ENCODE data around the gene NSUN4. TPM values are rescaled to one million over a fixed set of nuclear protein-coding genes. Genes with fewer than 3 reads are reported as not detected.

NSUN4 gene
- total RNA-seq, 4 donors from 2014 or later: 23.4 to 40.0 (median 34.9) TPM

DNA sequence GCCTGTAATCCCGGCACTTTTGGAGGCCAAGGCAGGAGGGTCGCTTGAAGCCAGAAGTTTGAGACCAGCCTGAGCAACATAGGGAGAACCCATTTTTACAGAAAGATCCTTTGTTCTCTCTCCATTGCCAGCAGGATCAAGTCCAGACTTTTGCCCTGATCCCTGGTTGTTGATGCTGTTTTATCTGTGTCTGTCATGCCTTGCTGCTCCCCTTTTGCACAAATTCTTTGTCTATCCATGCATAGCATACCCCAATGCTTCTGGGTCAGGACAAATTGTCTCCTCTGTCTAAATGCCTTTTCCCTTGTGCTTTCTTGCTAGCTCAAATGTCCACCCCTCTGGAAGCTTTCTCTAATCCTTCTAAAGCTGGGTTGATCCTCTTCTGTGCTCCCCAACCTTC lies 28.2 kb downstream of the NSUN4 start:
- TF ChIP-seq POLR2A (IDR thresholded peaks at IDR 0.05): peak in 1 of 2 donors; percentile 28
- TF ChIP-seq, protein P1, sequence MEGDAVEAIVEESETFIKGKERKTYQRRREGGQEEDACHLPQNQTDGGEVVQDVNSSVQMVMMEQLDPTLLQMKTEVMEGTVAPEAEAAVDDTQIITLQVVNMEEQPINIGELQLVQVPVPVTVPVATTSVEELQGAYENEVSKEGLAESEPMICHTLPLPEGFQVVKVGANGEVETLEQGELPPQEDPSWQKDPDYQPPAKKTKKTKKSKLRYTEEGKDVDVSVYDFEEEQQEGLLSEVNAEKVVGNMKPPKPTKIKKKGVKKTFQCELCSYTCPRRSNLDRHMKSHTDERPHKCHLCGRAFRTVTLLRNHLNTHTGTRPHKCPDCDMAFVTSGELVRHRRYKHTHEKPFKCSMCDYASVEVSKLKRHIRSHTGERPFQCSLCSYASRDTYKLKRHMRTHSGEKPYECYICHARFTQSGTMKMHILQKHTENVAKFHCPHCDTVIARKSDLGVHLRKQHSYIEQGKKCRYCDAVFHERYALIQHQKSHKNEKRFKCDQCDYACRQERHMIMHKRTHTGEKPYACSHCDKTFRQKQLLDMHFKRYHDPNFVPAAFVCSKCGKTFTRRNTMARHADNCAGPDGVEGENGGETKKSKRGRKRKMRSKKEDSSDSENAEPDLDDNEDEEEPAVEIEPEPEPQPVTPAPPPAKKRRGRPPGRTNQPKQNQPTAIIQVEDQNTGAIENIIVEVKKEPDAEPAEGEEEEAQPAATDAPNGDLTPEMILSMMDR (IDR thresholded peaks at IDR 0.05): no peak
- Histone ChIP-seq H3K27ac (peak overlapping the region; percentile 82 to 98 (median 84)), H3K9me3 (no peaks in the 10 kb centered on the region), H3K27me3 (no peaks in the 10 kb centered on the region), H3K4me3 (replicated peaks in 1 of 3) (no peak overlapping the region), H3K36me3 (no peaks in the 10 kb centered on the region), H3K4me1 (peaks cover 42 to 57% of the 10 kb centered on the region in 2 donors)
- DNase-seq: peak; percentile 59 to 63
- 76 to 88% methylated on average over 2 of the region's 2 CpGs for WGBS, 2 donors
- intact Hi-C loops (cut with DNase I): no loop called here

DNA sequence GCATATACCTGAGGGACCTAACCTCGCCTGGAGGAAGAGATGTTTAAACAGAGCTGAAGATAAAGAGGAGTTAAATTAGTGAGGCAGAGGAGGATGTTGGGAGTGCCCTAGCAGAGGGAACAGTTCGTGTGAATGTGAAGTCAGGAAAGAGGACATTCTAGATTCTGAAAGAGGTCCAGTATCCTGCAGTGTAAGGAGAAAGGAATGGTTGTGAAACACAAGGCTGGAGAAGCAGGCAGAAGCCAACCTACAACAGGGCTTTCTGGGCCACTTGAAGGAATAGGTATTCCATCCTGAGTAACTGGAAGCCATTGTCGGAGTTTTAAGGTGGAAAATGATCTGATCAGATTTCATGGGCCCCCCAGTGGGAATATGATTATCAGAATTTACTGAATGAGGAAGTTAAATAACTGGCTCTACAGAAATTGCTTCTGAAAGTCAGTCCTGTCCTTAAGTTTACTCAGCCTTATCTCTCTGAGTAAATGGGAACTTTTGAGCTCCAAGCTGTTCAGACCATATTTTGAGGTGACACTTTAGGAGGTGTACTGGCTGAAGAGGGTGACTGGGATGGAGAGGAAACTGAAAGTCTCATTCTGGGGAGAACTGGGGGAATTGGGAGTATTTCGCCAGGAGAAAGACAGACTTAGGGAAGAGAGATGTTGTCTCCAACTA lies 29.1 kb downstream of the NSUN4 start:
- no peak for DNase-seq
- intact Hi-C loops (cut with DNase I): no loop called here
- 58 to 64% methylated on average over 4 of the region's 4 CpGs for WGBS, 2 donors

DNA sequence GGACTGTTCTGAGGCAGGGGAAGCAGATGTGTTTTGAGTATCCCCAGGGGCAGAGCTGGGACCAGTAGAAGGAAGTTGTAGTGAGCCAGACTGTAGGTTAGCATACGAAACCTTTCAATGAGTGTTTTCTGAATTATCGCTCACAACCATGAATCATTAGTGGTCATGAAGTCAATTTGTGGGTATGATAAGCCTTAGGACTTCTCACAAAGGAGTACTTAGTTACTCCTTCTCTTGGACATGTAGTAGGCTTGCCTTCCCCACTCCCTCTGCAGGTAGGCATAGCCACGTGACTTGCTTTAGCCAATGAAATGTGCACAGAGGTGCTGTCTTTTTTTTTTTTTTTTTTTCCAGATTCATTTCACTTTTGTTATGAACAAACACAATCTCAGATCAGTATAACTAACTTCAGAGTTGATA lies 29.6 kb downstream of the NSUN4 start:
- 83 to 96% methylated on average over 3 of the region's 3 CpGs for WGBS, 2 donors
- Histone ChIP-seq H3K36me3 (no peaks in the 10 kb centered on the region), H3K27ac (peak overlapping the region; percentile 82 to 98 (median 84)), H3K4me3 (replicated peaks in 1 of 3) (no peak overlapping the region), H3K27me3 (no peaks in the 10 kb centered on the region), H3K9me3 (no peaks in the 10 kb centered on the region), H3K4me1 (peaks cover 42 to 57% of the 10 kb centered on the region in 2 donors)
- TF ChIP-seq POLR2A (IDR thresholded peaks at IDR 0.05): no peak
- TF ChIP-seq, protein P1 (IDR thresholded peaks at IDR 0.05): no peak
- intact Hi-C loops (cut with DNase I): no loop called here
- DNase-seq: no peak

More for the DNA sequence above, 29.1 kb downstream of the NSUN4 start:
- TF ChIP-seq, protein P1 (IDR thresholded peaks at IDR 0.05): no peak
- TF ChIP-seq POLR2A (IDR thresholded peaks at IDR 0.05): no peak
- Histone ChIP-seq H3K36me3 (no peaks in the 10 kb centered on the region), H3K4me1 (peaks cover 42 to 57% of the 10 kb centered on the region in 2 donors), H3K27ac (peak overlapping the region; percentile 82 to 98 (median 84)), H3K27me3 (no peaks in the 10 kb centered on the region), H3K4me3 (replicated peaks in 1 of 3) (no peak overlapping the region), H3K9me3 (no peaks in the 10 kb centered on the region)

DNA sequence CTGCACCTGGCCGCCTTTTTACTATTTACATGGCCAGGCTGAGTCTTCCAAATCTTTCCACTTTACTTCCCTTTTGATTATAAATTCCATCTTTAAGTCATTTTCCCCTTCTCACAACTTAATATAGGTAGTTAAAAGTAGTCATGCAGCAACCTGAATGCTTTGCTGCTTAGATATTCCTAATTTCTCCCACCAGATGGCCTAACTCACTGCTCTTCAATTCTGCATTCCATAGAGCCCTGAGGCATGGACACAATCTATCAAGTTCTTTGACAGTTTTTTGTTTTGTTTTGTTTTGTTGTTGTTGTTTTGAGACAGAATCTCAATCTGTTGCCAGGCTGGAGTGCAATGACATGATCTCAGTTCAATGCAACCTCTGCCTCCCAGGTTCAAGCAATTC lies 31.8 kb downstream of the NSUN4 start:
- Histone ChIP-seq H3K36me3 (no peaks in the 10 kb centered on the region), H3K27me3 (no peaks in the 10 kb centered on the region), H3K9me3 (no peaks in the 10 kb centered on the region), H3K4me3 (replicated peaks in 1 of 3) (no peak overlapping the region), H3K4me1 (peaks cover 34 to 52% of the 10 kb centered on the region in 2 donors), H3K27ac (peak overlapping the region in 1 of 3 donors; percentile 4)
- TF ChIP-seq, protein P1 (IDR thresholded peaks at IDR 0.05): peak in 4 of 6 experiments; percentile 24 to 53 (median 40)
- no peak for TF ChIP-seq POLR2A (IDR thresholded peaks at IDR 0.05)
- WGBS, 2 donors: 100% methylated on average over 1 of the region's 1 CpG
- intact Hi-C loops (cut with DNase I): no loop called here
- no peak for DNase-seq

DNA sequence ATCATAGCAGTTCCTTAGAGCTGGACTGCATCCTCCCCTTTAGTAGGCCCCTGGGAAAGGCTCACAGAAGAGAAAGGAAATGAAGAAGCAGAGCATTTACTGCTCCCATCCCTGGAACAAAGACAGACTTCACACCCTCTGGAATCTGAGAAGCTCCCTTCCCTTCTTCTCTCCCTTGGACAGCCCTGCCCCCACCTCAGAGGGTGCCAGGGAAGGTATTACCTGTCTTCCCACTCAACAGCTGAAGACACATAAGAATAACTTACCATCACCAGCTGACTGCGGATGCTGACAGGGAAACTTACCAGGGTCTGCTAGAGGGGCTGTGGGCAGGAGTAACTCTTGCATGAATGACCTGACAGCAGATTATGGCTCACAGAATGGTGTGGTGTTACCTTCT lies 39.4 kb downstream of the NSUN4 start:
- no peaks in the 10 kb centered on the region for H3K4me1 ChIP-seq
- no peak overlapping the region for H3K4me3 ChIP-seq (replicated peaks in 1 of 3)
- intact Hi-C loops (cut with DNase I): no loop called here
- H3K9me3 ChIP-seq: no peaks in the 10 kb centered on the region
- no peaks in the 10 kb centered on the region for H3K36me3 ChIP-seq
- H3K27ac ChIP-seq: no peak overlapping the region
- no peak for TF ChIP-seq POLR2A (IDR thresholded peaks at IDR 0.05)
- TF ChIP-seq, protein P1 (IDR thresholded peaks at IDR 0.05): no peak
- no peaks in the 10 kb centered on the region for H3K27me3 ChIP-seq
- 100% methylated on average over 1 of the region's 1 CpG for WGBS, 2 donors
- DNase-seq: no peak

Data from thyroid gland (tissue), 4 donors.